Mucosa of descending colon (tissue), 3 donors: ENCODE measurements around the gene CCR5AS.
A peak's percentile ranks its signal among the peaks of the same experiment; 100 is the strongest.

Experiments
- ATAC-seq: fragments of 200-7000 bp; cut with Tn5 transposase; one replicate; pipeline ENCODE4 v1.9.1; 2020; ENCODE audit warnings: mild to moderate bottlenecking, moderate library complexity
- DNase-seq, 3 donors: peaks; one replicate each; pipeline ENCODE4 v3.0.0-alpha.2; 2020
- H3K36me3 ChIP-seq: fragments of 200-600 bp; one replicate; pipeline ENCODE4 v1.8.0; 2021; ENCODE audit warnings: low read depth, mild to moderate bottlenecking
- H3K4me1 ChIP-seq: fragments of 200-600 bp; one replicate; pipeline ENCODE4 v1.8.0; 2021; ENCODE audit warnings: low read depth, mild to moderate bottlenecking
- H3K4me3 ChIP-seq: fragments of 200-600 bp; one replicate; pipeline ENCODE4 v1.8.0; 2021; ENCODE audit warnings: mild to moderate bottlenecking
- H3K9me3 ChIP-seq: fragments of 200-600 bp; one replicate; pipeline ENCODE4 v1.8.0; 2021; ENCODE audit warnings: mild to moderate bottlenecking
- CTCF ChIP-seq: fragments of 200-600 bp; IDR thresholded peaks from one replicate; pipeline ENCODE4 v1.8.0; 2022; ENCODE audit warnings: antibody characterized with exemption, mild to moderate bottlenecking
- intact Hi-C, 2 donors: fragments of 100-400 bp; cut with DNase I in 1 of 2; cut with micrococcal nuclease in 1 of 2; formaldehyde crosslinking; loops; one replicate each; pipeline versions ENCODE4 v1.11.0 to v1.11.1; 2022; cut with DNase I, micrococcal nuclease
- donor health status: DM: no; HTN: no; CAD: no; lungs with moderate emphysema.
- donor health status: DM: no; HTN: no; CAD: no.
- donor health status: DM: no; HTN: yes; CAD: no.

Gene CCR5AS

DNA sequence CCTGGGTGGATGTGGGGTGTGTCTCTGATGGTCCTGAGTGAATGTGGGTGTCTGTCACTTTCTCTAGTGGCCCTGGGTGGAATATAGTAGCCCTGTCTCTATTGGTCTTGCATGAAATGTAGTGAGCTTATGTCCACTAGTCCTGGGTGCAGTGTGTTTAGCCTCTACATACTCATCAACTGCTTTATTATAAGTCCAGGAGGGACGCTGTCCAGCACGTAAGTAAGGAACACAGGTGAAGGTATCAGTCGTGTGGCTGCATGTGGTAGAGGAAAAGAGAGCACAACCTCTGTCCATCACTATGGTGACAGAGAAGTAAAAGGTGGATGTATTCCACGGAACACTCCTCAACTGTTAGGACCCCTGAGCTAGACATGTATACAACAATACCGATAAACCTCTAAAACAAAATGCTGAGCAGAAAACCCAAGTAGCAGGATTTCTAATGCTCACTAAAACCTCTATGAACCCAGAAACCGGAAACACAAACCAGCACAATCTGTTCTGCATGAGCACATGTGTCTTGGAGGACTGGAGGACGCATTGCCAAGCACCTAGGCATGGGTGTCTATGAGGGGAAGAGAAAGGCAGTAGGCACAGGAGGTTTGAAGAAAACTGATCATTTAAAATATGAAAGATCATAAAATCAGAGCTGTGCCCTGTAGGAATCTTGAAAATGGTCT is 46.8 kb upstream of the CCR5AS start:
- intact Hi-C loops, result no loop called here
- ATAC-seq (no peak), DNase-seq (no peak)
- H3K4me3 ChIP-seq, result no peak overlapping the region
- no peak for TF ChIP-seq CTCF
- H3K4me1 ChIP-seq, result no peaks in the 10 kb centered on the region
- no peaks in the 10 kb centered on the region for H3K9me3 ChIP-seq
- no peaks in the 10 kb centered on the region for H3K36me3 ChIP-seq

DNA sequence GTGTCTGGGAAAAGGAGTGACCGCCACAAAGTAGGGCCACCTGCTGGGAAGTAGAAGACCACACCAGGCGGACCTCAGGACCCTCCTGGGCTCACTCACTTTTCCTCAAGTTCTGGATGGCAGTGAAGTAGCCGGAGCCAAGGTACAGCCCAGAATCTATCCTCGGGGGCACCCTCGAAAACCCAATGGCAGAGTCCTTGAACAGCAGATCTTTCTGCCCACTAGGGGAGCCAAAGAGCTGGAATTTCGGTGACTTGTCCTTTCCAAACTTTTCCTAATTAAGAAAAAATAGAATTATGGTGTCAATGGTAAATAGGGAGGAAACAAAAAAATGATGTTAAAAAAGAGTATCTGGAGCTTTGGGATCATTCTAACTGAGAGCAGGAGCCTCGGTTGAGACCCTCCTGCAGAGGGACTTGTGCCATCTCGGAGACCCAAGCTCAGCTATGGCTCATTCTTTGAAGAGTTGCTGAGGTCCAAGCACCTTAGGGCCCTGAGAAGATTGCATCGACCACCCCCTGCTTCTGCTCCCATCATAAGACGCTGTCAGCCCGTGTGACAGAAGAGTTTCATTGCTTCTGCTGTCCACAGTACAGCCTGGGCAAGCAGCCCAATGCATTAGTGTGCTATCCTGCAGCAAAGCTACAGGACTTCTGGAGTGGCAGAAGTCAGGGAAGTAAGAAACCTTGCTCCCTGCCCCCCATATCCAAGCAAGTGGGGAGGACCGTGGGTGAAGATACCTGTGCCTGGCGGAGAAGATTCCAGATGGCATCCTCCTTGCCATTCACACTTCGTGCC is 43.1 kb upstream of the CCR5AS start:
- ATAC-seq (no peak), DNase-seq (peak in 1 of 3 donors; percentile 51)
- intact Hi-C loops, result no loop called here
- Histone ChIP-seq H3K4me3 (no peak overlapping the region), H3K9me3 (no peaks in the 10 kb centered on the region), H3K4me1 (no peaks in the 10 kb centered on the region), H3K36me3 (no peaks in the 10 kb centered on the region)
- no peak for TF ChIP-seq CTCF

DNA sequence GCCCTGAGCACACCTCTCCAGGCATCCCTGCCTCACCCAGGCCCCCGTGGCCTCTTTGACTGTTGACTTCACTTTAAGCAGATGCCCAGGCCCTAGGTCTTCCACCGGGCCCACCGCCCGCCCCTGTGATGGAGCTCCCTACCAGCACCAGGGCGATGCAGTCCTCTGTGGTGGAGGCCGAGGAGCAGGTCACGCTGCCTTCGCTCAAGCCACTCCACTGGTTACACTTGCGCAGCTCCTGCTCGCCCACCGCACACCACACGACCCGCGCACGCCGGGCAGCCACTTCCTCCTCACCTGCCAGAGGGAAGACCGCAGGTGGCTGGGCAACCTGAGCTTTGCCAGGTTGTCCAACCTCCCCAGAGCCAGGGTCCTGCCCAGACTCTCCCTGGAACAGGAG is 41.9 kb upstream of the CCR5AS start:
- Histone ChIP-seq H3K4me1 (no peaks in the 10 kb centered on the region), H3K36me3 (no peaks in the 10 kb centered on the region), H3K4me3 (no peak overlapping the region), H3K9me3 (no peaks in the 10 kb centered on the region)
- no peak for TF ChIP-seq CTCF
- intact Hi-C loops, result no loop called here
- ATAC-seq (no peak), DNase-seq (no peak)

DNA sequence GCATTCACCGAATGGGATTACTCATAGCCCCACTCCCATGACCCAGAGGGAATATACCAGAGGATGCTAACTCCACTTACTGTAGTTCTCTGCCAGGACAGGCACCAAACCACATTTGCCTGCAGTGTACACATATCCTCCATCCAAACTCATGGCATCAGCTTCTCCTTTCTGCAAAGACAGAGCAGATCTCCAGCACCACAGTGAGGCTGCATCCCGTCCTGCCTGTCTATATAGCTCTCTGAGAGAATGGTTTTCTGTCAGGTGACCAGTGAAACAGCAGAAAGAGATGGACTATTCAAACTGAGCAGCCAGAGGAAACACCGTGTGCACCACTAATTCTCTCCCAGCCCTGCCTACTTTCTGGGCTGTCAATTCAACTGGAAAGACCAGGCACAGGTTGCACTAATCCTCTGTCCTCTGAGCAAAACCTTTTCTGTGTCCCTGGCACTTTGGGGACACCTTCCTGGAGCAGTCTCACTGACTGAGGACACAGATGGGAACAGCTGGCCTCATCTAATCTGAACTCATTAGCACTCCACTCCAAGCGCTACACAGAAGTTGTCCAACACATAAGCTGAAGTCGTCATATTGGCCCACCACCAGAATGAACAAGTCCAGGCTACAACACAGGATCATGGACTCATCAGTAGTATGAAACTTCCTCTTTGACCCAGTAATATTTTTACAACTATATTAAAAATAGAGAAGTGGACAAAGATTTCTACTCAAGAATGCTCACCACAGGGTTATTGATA is 40.5 kb upstream of the CCR5AS start:
- Histone ChIP-seq H3K4me3 (no peak overlapping the region), H3K9me3 (no peaks in the 10 kb centered on the region), H3K4me1 (no peaks in the 10 kb centered on the region), H3K36me3 (no peaks in the 10 kb centered on the region)
- intact Hi-C loops, result no loop called here
- no peak for DNase-seq
- TF ChIP-seq CTCF, result no peak
- no peak for ATAC-seq

- peak; percentile 78 for ATAC-seq
- no peaks in the 10 kb centered on the region for H3K9me3 ChIP-seq
- no peak overlapping the region for H3K4me3 ChIP-seq
- TF ChIP-seq CTCF, result no peak
- intact Hi-C loops, result no loop called here
- H3K36me3 ChIP-seq, result no peaks in the 10 kb centered on the region
- peak in 1 of 3 donors; percentile 59 for DNase-seq
- no peaks in the 10 kb centered on the region for H3K4me1 ChIP-seq
Observed at GRCh38 chr3:46442576-46443530, 36.0 kb upstream of the CCR5AS start.
